HG02852 (cell line): ENCODE measurements around the gene PRDM15.

Experiments
- ATAC-seq: cut with Tn5 transposase; IDR thresholded peaks from one replicate; pipeline ENCODE4 v1.9.1; 2021; ENCODE audit warnings: mild to moderate bottlenecking, moderate library complexity; ENCODE audit not compliant: unreplicated experiment

Gene PRDM15

GRCh38 chr21:41750051-41750450 is 129.1 kb downstream of the PRDM15 start:
- no peak for ATAC-seq

- ATAC-seq: no peak
Measured at GRCh38 chr21:41749286-41749685, 129.9 kb downstream of the PRDM15 start.
